ENCODE data around the gene EIF1AD. TPM values are rescaled to one million over a fixed set of nuclear protein-coding genes. Genes with fewer than 3 reads are reported as not detected.
A peak's percentile ranks its signal among the peaks of the same experiment; 100 is the strongest.

Gene EIF1AD
- total RNA-seq, 2 experiments from 2014 or later: 51.1 to 63.2 TPM

DNA sequence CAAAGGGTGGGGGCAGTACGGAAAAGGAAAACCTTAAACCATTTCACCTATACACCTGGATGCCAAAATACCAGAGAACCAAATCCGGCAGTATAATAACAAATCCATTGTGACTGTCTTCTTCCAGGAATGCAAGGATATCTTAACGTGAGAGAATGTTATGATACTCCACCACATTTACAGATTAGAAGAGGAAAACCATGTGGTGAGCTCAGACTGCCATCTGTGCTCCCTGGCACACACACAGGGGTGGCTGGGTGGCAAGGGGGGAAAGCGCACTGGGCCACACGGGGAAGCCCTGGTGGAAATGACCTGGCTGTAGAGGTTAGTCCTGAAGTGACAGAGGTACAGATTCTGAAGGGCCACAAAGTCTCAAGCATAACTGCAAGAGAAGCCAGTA lies 9.9 kb downstream of the EIF1AD start:
- Histone ChIP-seq H3K4me1 (ENCODE audit: insufficient read depth, low read length, poor library complexity, severe bottlenecking) (no peaks in the 10 kb centered on the region), H3K9me3 (ENCODE audit: low read length) (no peaks in the 10 kb centered on the region), H2AFZ (ENCODE audit: low read length) (no peak overlapping the region), H3K27ac (ENCODE audit: low read depth, low read length, poor library complexity, severe bottlenecking) (no peak overlapping the region), H3K9me2 (ENCODE audit: insufficient read depth, low read length) (no peaks in the 10 kb centered on the region), H4K20me1 (ENCODE audit: insufficient read depth, low read length) (no peaks in the 10 kb centered on the region), H3K36me3 (ENCODE audit: insufficient read depth, low read length) (peaks cover 63% of the 10 kb centered on the region), H3K4me2 (ENCODE audit: low read length) (no peak overlapping the region), H3K4me3 (ENCODE audit: low read depth, low read length, poor library complexity, severe bottlenecking) (no peak overlapping the region), H3K79me2 (ENCODE audit: insufficient read depth, low read depth, low read length) (no peaks in the 10 kb centered on the region)
- intact Hi-C loops (cut with micrococcal nuclease; ENCODE audit: unreplicated experiment): no loop called here
- TF ChIP-seq EZH2phosphoT487 (IDR thresholded peaks at IDR 0.05; ENCODE audit: borderline replicate concordance, low read depth, low read length): no peak
- TF ChIP-seq, protein P1, sequence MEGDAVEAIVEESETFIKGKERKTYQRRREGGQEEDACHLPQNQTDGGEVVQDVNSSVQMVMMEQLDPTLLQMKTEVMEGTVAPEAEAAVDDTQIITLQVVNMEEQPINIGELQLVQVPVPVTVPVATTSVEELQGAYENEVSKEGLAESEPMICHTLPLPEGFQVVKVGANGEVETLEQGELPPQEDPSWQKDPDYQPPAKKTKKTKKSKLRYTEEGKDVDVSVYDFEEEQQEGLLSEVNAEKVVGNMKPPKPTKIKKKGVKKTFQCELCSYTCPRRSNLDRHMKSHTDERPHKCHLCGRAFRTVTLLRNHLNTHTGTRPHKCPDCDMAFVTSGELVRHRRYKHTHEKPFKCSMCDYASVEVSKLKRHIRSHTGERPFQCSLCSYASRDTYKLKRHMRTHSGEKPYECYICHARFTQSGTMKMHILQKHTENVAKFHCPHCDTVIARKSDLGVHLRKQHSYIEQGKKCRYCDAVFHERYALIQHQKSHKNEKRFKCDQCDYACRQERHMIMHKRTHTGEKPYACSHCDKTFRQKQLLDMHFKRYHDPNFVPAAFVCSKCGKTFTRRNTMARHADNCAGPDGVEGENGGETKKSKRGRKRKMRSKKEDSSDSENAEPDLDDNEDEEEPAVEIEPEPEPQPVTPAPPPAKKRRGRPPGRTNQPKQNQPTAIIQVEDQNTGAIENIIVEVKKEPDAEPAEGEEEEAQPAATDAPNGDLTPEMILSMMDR (conservative IDR thresholded peaks at IDR 0.05; ENCODE audit: low read length): no peak
- no peak for DNase-seq (ENCODE audit: low spot score)
- BruUV-seq (replicated peaks): no TSS peak
- CTCF ChIA-PET (ENCODE audit: unreplicated experiment): no interaction called here
- POLR2A ChIA-PET: no interaction called here

DNA sequence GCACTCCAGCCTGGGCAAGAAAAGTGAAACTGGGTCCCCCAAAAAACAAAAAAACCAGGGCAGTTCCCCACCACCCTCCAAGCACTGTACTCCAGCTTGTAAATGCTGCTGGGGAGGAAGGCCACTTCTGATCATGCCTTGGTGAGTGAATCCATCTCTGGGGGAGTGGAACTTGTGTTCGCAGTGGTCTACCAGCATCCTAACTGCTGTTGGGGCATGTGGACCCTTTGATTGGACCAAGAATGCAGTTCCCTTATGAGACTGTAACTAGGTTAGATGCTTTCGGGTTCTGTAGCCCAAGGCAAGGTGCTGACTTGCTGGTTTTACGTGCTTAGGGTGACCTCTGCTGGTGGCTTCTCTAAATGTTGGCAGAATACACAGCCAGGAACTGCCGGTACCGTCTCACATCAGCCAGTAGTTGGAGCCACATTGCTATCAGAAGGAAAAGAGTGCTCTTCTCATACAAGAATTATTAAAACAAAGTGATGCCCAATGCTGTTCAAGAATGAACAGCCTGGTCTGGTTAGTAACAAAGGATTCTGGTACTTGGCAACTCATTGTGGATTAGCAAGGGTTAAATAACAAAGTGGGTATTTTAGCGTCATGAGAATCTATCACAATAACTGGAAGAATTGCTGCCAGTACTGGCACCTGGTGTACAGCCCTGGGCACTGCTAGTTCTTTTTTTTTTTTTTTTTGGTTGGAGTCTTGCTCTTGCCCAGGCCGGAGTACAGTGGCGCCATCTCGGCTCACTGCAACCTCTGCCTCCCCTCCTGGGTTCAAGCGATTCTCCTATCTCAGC lies 13.0 kb downstream of the EIF1AD start:
- H3K27ac ChIP-seq (ENCODE audit: low read depth, low read length, poor library complexity, severe bottlenecking): no peak overlapping the region
- H3K79me2 ChIP-seq (ENCODE audit: insufficient read depth, low read depth, low read length): no peaks in the 10 kb centered on the region
- ChIA-PET POLR2A (no interaction called here), CTCF (ENCODE audit: unreplicated experiment) (no interaction called here)
- BruUV-seq (replicated peaks): no TSS peak
- H3K9me2 ChIP-seq (ENCODE audit: insufficient read depth, low read length): no peaks in the 10 kb centered on the region
- H4K20me1 ChIP-seq (ENCODE audit: insufficient read depth, low read length): no peaks in the 10 kb centered on the region
- intact Hi-C loops (cut with micrococcal nuclease; ENCODE audit: unreplicated experiment): loop anchor here (1.0 to 5.0 kb wide), 5 partner anchors 105 to 278 kb away; partner anchors contain the start of genes AP5B1 and MUS81
- peaks cover 42% of the 10 kb centered on the region for H3K36me3 ChIP-seq (ENCODE audit: insufficient read depth, low read length)
- DNase-seq (ENCODE audit: low spot score): peak; percentile 94
- no peak overlapping the region for H2AFZ ChIP-seq (ENCODE audit: low read length)
- no peak overlapping the region for H3K4me2 ChIP-seq (ENCODE audit: low read length)
- TF ChIP-seq EZH2phosphoT487 (IDR thresholded peaks at IDR 0.05; ENCODE audit: borderline replicate concordance, low read depth, low read length): no peak
- TF ChIP-seq, protein P1 (conservative IDR thresholded peaks at IDR 0.05; ENCODE audit: low read length): peak; percentile 100
- no peaks in the 10 kb centered on the region for H3K4me1 ChIP-seq (ENCODE audit: insufficient read depth, low read length, poor library complexity, severe bottlenecking)
- H3K4me3 ChIP-seq (ENCODE audit: low read depth, low read length, poor library complexity, severe bottlenecking): no peak overlapping the region
- no peaks in the 10 kb centered on the region for H3K9me3 ChIP-seq (ENCODE audit: low read length)

DNA sequence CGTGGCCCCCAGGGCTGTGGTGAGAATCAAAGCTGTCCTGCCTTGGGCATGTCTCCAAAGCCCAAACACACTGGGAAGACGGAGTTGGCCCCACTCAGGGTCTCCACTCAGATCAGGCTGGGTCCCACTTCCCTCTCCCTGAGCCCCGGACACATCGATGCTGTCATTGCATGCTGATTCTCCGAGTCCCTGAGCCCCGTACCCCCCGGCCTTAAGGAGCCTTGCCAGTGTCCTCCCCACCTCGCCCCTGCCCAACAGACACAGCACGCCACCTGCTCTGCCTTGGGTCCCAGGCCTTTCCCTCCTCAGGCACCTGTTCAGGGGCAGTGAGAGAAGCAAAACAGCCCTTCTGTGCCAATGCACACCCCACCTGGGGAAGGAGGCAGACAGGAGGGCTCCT lies 14.6 kb downstream of the EIF1AD start:
- H3K36me3 ChIP-seq (ENCODE audit: insufficient read depth, low read length): peaks cover 34% of the 10 kb centered on the region
- CTCF ChIA-PET (ENCODE audit: unreplicated experiment): no interaction called here
- TF ChIP-seq, protein P1 (conservative IDR thresholded peaks at IDR 0.05; ENCODE audit: low read length): no peak
- no peak for TF ChIP-seq EZH2phosphoT487 (IDR thresholded peaks at IDR 0.05; ENCODE audit: borderline replicate concordance, low read depth, low read length)
- no TSS peak for BruUV-seq (replicated peaks)
- H3K4me1 ChIP-seq (ENCODE audit: insufficient read depth, low read length, poor library complexity, severe bottlenecking): no peaks in the 10 kb centered on the region
- no peaks in the 10 kb centered on the region for H4K20me1 ChIP-seq (ENCODE audit: insufficient read depth, low read length)
- no peaks in the 10 kb centered on the region for H3K9me3 ChIP-seq (ENCODE audit: low read length)
- no peaks in the 10 kb centered on the region for H3K79me2 ChIP-seq (ENCODE audit: insufficient read depth, low read depth, low read length)
- no peak overlapping the region for H3K4me3 ChIP-seq (ENCODE audit: low read depth, low read length, poor library complexity, severe bottlenecking)
- intact Hi-C loops (cut with micrococcal nuclease; ENCODE audit: unreplicated experiment): loop anchor here (5.0 kb wide), 1 partner anchor 170 kb away; no protein-coding TSS in a partner anchor
- no peaks in the 10 kb centered on the region for H3K9me2 ChIP-seq (ENCODE audit: insufficient read depth, low read length)
- H3K27ac ChIP-seq (ENCODE audit: low read depth, low read length, poor library complexity, severe bottlenecking): no peak overlapping the region
- DNase-seq (ENCODE audit: low spot score): no peak
- H3K4me2 ChIP-seq (ENCODE audit: low read length): no peak overlapping the region
- H2AFZ ChIP-seq (ENCODE audit: low read length): no peak overlapping the region
- POLR2A ChIA-PET: no interaction called here

Data from OCI-LY7 (cell line).